ENCODE data around the gene OBSCN. TPM values are rescaled to one million over a fixed set of nuclear protein-coding genes. Genes with fewer than 3 reads are reported as not detected.

OBSCN gene
- total RNA-seq, 1 donor from 2014 or later: 25.7 TPM

DNA sequence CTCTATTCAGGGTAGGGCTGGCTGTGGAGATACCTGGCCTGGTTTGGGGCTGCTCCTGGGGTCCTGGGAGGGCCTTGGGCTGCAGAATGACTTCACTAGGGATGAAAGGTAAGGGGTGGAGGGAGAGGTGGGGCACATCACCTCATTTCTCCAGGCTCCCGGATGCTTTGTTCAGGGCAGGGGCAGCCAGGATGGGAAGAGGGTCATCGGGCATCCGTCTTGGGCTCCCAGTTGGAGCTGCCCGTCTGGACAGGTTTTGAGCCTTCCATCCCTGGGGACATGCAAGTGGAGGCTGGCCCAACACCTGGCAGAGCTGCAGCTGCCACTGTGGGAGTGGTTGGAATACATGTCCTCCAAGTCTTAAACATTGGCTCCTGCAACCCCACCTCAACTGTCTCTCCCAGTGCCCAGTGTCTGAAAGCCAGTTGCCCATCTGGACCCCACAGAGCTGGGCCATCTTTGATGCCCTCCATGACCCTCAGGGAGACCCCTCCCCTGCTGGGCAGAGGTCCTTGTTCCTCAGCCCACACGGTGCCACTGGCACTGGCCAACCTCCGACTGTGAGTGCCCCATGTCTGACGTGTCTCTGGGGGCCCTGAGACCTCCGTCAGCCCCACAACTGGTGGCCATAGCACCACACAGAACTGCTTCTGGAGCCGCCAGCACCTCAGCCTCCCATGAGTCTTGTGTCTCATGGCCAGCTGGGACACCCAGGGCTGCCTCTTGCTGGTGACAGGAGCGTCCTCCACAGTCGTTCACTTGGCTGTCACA, 145.9 kb downstream of the OBSCN start:
- Mint-ChIP-seq H3K4me3 (ENCODE audit: unreplicated experiment) (no peak overlapping the region), H3K9me3 (ENCODE audit: unreplicated experiment) (peaks cover 10% of the 10 kb centered on the region), H3K27ac (ENCODE audit: unreplicated experiment) (no peak overlapping the region), H3K27me3 (ENCODE audit: unreplicated experiment) (peaks cover 10% of the 10 kb centered on the region), H3K4me1 (ENCODE audit: low read depth, unreplicated experiment) (peaks cover 12% of the 10 kb centered on the region), H3K36me3 (ENCODE audit: unreplicated experiment) (no peaks in the 10 kb centered on the region)
- DNase-seq: no peak
- TF ChIP-seq, protein P1, sequence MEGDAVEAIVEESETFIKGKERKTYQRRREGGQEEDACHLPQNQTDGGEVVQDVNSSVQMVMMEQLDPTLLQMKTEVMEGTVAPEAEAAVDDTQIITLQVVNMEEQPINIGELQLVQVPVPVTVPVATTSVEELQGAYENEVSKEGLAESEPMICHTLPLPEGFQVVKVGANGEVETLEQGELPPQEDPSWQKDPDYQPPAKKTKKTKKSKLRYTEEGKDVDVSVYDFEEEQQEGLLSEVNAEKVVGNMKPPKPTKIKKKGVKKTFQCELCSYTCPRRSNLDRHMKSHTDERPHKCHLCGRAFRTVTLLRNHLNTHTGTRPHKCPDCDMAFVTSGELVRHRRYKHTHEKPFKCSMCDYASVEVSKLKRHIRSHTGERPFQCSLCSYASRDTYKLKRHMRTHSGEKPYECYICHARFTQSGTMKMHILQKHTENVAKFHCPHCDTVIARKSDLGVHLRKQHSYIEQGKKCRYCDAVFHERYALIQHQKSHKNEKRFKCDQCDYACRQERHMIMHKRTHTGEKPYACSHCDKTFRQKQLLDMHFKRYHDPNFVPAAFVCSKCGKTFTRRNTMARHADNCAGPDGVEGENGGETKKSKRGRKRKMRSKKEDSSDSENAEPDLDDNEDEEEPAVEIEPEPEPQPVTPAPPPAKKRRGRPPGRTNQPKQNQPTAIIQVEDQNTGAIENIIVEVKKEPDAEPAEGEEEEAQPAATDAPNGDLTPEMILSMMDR (IDR thresholded peaks at IDR 0.05; ENCODE audit: partially characterized antibody, unreplicated experiment): no peak

DNA sequence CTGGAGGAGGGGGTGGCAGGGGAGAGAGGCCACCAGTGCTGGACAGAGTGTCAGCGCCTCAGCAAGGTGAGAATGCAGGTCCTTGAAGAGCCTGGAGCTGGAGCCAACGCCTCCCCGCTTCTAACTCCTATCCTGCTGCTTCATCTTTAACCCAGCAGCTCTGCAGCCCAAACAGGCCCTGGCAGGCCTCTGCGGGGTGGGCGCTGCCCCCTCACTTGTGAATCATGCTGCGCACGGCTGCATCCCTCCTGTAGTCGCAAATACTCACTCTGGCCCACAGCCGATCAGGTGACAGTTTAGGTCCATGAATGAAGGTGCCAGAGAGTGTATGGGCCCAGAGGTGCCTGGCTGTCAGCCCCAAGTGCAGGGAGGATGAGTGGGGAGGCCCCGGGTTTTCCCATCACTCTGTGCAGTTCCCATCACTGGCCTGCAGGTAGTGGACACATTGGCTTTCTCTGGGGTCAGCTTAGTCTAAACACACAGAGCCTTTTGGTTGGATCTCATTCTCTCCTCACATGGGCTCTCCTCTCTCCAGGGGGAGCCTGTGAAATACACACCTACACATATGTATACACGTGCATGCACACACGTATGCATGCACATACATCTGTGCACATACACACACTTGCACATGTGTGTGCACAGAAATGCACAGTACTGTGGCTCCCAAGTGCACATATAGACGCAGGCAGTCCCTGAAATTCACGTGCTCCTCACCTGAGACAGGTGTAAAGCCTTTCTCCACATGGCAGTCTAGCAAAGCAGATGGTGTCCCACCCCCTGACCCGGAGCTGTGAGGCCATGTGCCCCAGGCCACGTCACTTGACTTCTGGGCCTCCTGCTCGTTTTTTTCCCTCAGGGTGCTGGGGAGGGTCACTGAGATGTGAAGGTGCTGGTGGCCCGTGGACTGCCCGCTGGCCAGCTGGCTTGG, 146.8 kb downstream of the OBSCN start:
- Mint-ChIP-seq H3K27ac (ENCODE audit: unreplicated experiment) (no peak overlapping the region), H3K36me3 (ENCODE audit: unreplicated experiment) (no peaks in the 10 kb centered on the region), H3K4me1 (ENCODE audit: low read depth, unreplicated experiment) (peaks cover 12% of the 10 kb centered on the region), H3K4me3 (ENCODE audit: unreplicated experiment) (no peak overlapping the region), H3K27me3 (ENCODE audit: unreplicated experiment) (peaks cover 7% of the 10 kb centered on the region), H3K9me3 (ENCODE audit: unreplicated experiment) (peaks cover 8% of the 10 kb centered on the region)
- TF ChIP-seq, protein P1 (IDR thresholded peaks at IDR 0.05; ENCODE audit: partially characterized antibody, unreplicated experiment): no peak
- no peak for DNase-seq

DNA sequence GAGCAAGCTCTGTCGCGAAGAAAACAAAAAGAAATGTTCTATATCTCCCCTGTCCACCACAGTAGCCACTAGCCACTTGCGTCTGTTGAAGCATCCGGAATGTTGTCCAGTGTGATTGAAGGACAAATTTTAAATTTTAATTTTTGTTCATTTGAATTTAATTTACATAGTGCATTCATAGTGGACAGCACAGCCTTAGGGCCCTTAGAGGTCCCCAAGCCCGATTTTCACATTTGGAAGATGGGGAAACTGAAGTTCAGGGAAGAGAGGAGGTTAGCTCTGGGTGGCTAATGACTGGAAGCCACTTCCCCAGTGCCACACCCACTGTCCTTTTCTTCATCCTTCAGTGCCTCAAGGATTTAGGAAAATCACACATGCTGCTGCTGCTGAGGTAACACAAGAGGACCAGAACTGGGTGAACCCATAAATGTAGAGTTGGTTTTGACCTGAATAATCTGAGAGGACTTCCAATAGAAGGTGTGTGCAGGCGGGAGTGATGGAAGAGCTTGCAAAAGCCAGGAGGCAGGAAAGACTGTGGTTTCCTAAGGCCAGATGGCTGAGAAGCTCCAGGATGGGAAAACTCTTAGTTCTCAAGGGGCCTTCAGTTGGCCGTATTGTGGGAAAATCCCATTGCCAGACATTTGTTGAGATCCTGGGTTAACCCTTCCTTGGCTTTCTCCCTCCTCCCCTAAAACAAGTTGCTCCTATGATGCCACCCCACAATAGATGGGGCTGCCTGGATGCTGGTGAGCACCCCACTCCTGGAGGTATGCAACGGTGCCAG, 149.2 kb downstream of the OBSCN start:
- Mint-ChIP-seq H3K27ac (ENCODE audit: unreplicated experiment) (no peak overlapping the region), H3K27me3 (ENCODE audit: unreplicated experiment) (peaks cover 3% of the 10 kb centered on the region), H3K9me3 (ENCODE audit: unreplicated experiment) (peaks cover 3% of the 10 kb centered on the region), H3K4me3 (ENCODE audit: unreplicated experiment) (peak overlapping the region; percentile 22), H3K4me1 (ENCODE audit: low read depth, unreplicated experiment) (peaks cover 12% of the 10 kb centered on the region), H3K36me3 (ENCODE audit: unreplicated experiment) (no peaks in the 10 kb centered on the region)
- TF ChIP-seq, protein P1 (IDR thresholded peaks at IDR 0.05; ENCODE audit: partially characterized antibody, unreplicated experiment): no peak
- DNase-seq: no peak

DNA sequence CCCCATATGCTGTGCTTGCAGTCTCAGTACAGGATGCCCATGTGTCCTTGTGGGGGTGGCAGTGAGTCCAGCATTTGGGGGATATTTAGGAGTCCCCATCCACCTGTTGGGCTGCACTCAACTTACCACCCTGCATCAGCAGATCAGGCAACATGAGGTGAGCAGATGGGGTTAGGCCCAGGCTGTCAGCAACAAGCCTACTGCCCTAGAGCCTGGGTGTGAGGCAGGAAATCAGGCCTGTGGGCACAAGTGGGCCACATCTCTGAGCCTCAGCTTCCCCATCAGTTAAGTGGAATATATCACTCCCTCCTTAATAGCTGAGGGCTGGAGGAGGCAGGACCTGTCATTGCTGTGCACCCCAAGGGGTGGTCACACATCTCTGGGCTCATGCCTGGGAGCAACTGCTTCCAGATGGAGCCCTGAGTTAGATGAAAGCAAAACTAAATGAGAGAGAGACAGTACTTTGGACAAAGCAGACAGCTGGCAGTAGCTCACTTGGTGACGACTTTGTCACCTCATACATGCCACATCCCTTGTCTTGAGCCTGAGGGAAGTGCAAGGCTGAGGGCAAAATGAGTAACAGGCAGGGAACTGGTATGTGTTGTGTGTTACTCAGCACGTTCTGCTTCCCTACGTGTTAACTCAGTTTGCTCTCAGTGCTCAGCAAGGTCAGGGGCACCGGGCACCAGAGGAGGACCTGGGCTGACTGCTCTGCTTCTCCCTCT, 150.4 kb downstream of the OBSCN start:
- no peak for DNase-seq
- Mint-ChIP-seq H3K36me3 (ENCODE audit: unreplicated experiment) (no peaks in the 10 kb centered on the region), H3K27me3 (ENCODE audit: unreplicated experiment) (no peaks in the 10 kb centered on the region), H3K4me3 (ENCODE audit: unreplicated experiment) (no peak overlapping the region), H3K4me1 (ENCODE audit: low read depth, unreplicated experiment) (peaks cover 12% of the 10 kb centered on the region), H3K9me3 (ENCODE audit: unreplicated experiment) (peaks cover 1% of the 10 kb centered on the region), H3K27ac (ENCODE audit: unreplicated experiment) (no peak overlapping the region)
- TF ChIP-seq, protein P1 (IDR thresholded peaks at IDR 0.05; ENCODE audit: partially characterized antibody, unreplicated experiment): no peak

Measured in glutamatergic neuron (in vitro differentiated cells).